GM19452 (cell line): ENCODE results near the gene DTX3.
"Not testable (repeated sequence)": the region's sequence is repeated elsewhere in the genome, so short reads cannot be mapped to it uniquely, and the experiment has no call there.

Experiments used
- ATAC-seq: cut with Tn5 transposase; IDR thresholded peaks from one replicate; pipeline ENCODE4 v1.9.1; 2021; ENCODE audit not compliant: unreplicated experiment

The DTX3 gene

GRCh38 chr12:57606821-57607220, 2.2 kb downstream of the DTX3 start:
- no peak for ATAC-seq

- no peak for ATAC-seq
Measured at GRCh38 chr12:57607958-57608663, 3.5 kb downstream of the DTX3 start.

GRCh38 chr12:57609101-57609780, 4.6 kb downstream of the DTX3 start:
- no peak for ATAC-seq

- no peak for ATAC-seq
Measured at GRCh38 chr12:57609781-57610553, 5.3 kb downstream of the DTX3 start.

GRCh38 chr12:57610554-57611107, 6.0 kb downstream of the DTX3 start:
- no peak for ATAC-seq

GRCh38 chr12:57611108-57611826, 6.6 kb downstream of the DTX3 start, which contains the start of gene ARHGEF25:
Gene ARHGEF25, plus strand, starts transcription at chr12:57611435. Its CDS starts 460 bp downstream, at chr12:57611895.
- no peak for ATAC-seq

- no peak for ATAC-seq
Measured at GRCh38 chr12:57611827-57612710, 7.4 kb downstream of the DTX3 start.

GRCh38 chr12:57612711-57613426, 8.2 kb downstream of the DTX3 start:
- no peak for ATAC-seq

GRCh38 chr12:57613427-57614109, 8.9 kb downstream of the DTX3 start:
- ATAC-seq: no peak

- ATAC-seq: peak; percentile 57
Measured at GRCh38 chr12:57614178-57614947, 9.7 kb downstream of the DTX3 start.

- ATAC-seq: no peak
Measured at GRCh38 chr12:57614948-57615500, 10.4 kb downstream of the DTX3 start.

GRCh38 chr12:57615637-57616036, 11.0 kb downstream of the DTX3 start:
- no peak for ATAC-seq

GRCh38 chr12:57616383-57617101, 11.9 kb downstream of the DTX3 start:
- ATAC-seq: no peak

- no peak for ATAC-seq
Measured at GRCh38 chr12:57617942-57618341, 13.3 kb downstream of the DTX3 start.

- ATAC-seq: not testable (repeated sequence)
Measured at GRCh38 chr12:57618431-57618830, 13.8 kb downstream of the DTX3 start.

GRCh38 chr12:57618966-57619433, 14.4 kb downstream of the DTX3 start:
- no peak for ATAC-seq
